Measurements from ENCODE around the gene GRM7.

- TF ChIP-seq CTCF (IDR thresholded peaks at IDR 0.05 in 2 of 3, conservative IDR thresholded peaks at IDR 0.05 in 1 of 3; ENCODE audit: borderline replicate concordance in 1 of 3, insufficient read depth in 1 of 3, low read depth in 2 of 3, low read length in 2 of 3), result no peak
- TF ChIP-seq POLR2A (IDR thresholded peaks at IDR 0.05; ENCODE audit: borderline replicate concordance, extremely low read depth, insufficient read depth, insufficient read length), result no peak
- no peak for TF ChIP-seq POLR2AphosphoS5 (IDR thresholded peaks at IDR 0.05; ENCODE audit: low read depth, low read length)
- TF ChIP-seq CEBPB (IDR thresholded peaks at IDR 0.05; ENCODE audit: low read depth), result no peak
- TF ChIP-seq JUND (IDR thresholded peaks at IDR 0.05), result no peak
- no peak for TF ChIP-seq RAD21 (IDR thresholded peaks at IDR 0.05; ENCODE audit: low read depth)
- TF ChIP-seq MAX (IDR thresholded peaks at IDR 0.05), result no peak
- TF ChIP-seq EZH2 (IDR thresholded peaks at IDR 0.05), result no peak
- TF ChIP-seq TCF7L2 (IDR thresholded peaks at IDR 0.05; ENCODE audit: borderline replicate concordance, extremely low read depth, insufficient read depth, insufficient read length), result no peak
- TF ChIP-seq SP1 (IDR thresholded peaks at IDR 0.05; ENCODE audit: low read depth), result no peak
- TF ChIP-seq ZFX (IDR thresholded peaks at IDR 0.05), result no peak
These were observed 381.4 kb downstream of the GRM7 start for GRCh38 chr3:7242303-7242635.
